Measurements from ENCODE around the gene OR1L1.

Gene OR1L1

DNA sequence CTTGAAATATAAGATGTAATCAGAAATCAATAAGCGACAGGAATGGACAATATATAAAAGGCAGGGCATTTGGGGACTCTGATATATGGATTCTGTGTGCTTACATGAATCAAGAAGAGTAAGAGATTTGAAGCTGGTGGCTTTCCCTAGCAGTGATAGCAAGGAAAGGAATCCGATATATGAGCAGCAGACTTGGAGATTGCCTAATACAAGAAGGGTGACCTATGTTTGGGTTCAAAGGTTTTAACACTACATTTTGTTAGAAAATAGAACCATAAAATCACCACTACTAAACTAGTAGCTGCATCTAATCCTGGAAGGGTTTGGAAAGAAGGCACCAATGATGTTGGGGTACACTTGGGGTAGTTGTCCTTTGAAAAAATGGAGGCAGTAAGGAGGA lies 11.0 kb downstream of the OR1L1 start:
- Histone ChIP-seq H3K79me2 (ENCODE audit: insufficient read depth, low read length) (no peaks in the 10 kb centered on the region), H3K36me3 (ENCODE audit: insufficient read depth, low read length) (no peaks in the 10 kb centered on the region), H3K4me1 (ENCODE audit: insufficient read depth, low read length, severe bottlenecking) (no peaks in the 10 kb centered on the region), H3K9me3 (ENCODE audit: low read length) (no peaks in the 10 kb centered on the region), H3K27ac (ENCODE audit: low read depth, low read length, poor library complexity, severe bottlenecking) (no peak overlapping the region), H3K4me3 (ENCODE audit: low read depth, low read length, poor library complexity, severe bottlenecking) (no peak overlapping the region), H3F3A (ENCODE audit: insufficient read depth, low read length) (no peaks in the 10 kb centered on the region), H4K20me1 (ENCODE audit: insufficient read depth, low read length) (no peaks in the 10 kb centered on the region), H3K9me2 (ENCODE audit: low read depth, low read length) (no peaks in the 10 kb centered on the region), H3K27me3 (ENCODE audit: insufficient read depth, low read length) (no peaks in the 10 kb centered on the region), H3K9ac (ENCODE audit: low read length) (no peak overlapping the region), H2AFZ (ENCODE audit: low read length) (no peak overlapping the region), H3K4me2 (ENCODE audit: low read length) (no peak overlapping the region)
- TF ChIP-seq, protein P1, sequence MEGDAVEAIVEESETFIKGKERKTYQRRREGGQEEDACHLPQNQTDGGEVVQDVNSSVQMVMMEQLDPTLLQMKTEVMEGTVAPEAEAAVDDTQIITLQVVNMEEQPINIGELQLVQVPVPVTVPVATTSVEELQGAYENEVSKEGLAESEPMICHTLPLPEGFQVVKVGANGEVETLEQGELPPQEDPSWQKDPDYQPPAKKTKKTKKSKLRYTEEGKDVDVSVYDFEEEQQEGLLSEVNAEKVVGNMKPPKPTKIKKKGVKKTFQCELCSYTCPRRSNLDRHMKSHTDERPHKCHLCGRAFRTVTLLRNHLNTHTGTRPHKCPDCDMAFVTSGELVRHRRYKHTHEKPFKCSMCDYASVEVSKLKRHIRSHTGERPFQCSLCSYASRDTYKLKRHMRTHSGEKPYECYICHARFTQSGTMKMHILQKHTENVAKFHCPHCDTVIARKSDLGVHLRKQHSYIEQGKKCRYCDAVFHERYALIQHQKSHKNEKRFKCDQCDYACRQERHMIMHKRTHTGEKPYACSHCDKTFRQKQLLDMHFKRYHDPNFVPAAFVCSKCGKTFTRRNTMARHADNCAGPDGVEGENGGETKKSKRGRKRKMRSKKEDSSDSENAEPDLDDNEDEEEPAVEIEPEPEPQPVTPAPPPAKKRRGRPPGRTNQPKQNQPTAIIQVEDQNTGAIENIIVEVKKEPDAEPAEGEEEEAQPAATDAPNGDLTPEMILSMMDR (IDR thresholded peaks at IDR 0.05; ENCODE audit: low read length), result no peak
- no peak for TF ChIP-seq EZH2 (IDR thresholded peaks at IDR 0.05; ENCODE audit: borderline replicate concordance, low read length)

DNA sequence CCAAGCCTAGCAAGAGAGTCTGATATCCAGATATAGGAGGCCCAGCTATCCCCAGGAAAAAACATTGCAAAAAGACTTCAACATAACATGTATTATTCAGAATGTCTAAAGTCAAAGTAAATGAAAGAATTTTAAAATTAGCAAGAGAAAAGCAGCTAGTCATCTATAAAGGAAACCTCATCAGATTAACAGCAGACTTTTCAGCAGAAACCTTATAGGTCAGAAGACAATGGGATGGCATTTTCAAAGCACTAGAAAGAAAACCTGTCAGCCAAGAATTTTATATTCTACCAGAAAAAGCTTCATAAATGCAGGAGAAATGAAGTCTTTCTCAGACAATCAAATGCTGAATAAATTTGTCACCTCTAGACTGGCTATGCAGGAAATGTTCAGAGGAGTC lies 23.3 kb downstream of the OR1L1 start:
- Histone ChIP-seq H3K79me2 (ENCODE audit: insufficient read depth, low read length) (no peaks in the 10 kb centered on the region), H3K4me2 (ENCODE audit: low read length) (no peak overlapping the region), H3F3A (ENCODE audit: insufficient read depth, low read length) (no peaks in the 10 kb centered on the region), H4K20me1 (ENCODE audit: insufficient read depth, low read length) (no peaks in the 10 kb centered on the region), H3K9me3 (ENCODE audit: low read length) (peaks cover 4% of the 10 kb centered on the region; the same call in 1 of the 2 replicates), H3K4me3 (ENCODE audit: low read depth, low read length, poor library complexity, severe bottlenecking) (no peak overlapping the region), H3K9me2 (ENCODE audit: low read depth, low read length) (no peaks in the 10 kb centered on the region), H3K4me1 (ENCODE audit: insufficient read depth, low read length, severe bottlenecking) (no peaks in the 10 kb centered on the region), H3K27ac (ENCODE audit: low read depth, low read length, poor library complexity, severe bottlenecking) (no peak overlapping the region), H2AFZ (ENCODE audit: low read length) (no peak overlapping the region), H3K27me3 (ENCODE audit: insufficient read depth, low read length) (no peaks in the 10 kb centered on the region), H3K36me3 (ENCODE audit: insufficient read depth, low read length) (no peaks in the 10 kb centered on the region), H3K9ac (ENCODE audit: low read length) (no peak overlapping the region)
- TF ChIP-seq, protein P1 (IDR thresholded peaks at IDR 0.05; ENCODE audit: low read length), result no peak
- TF ChIP-seq EZH2 (IDR thresholded peaks at IDR 0.05; ENCODE audit: borderline replicate concordance, low read length), result no peak

DNA sequence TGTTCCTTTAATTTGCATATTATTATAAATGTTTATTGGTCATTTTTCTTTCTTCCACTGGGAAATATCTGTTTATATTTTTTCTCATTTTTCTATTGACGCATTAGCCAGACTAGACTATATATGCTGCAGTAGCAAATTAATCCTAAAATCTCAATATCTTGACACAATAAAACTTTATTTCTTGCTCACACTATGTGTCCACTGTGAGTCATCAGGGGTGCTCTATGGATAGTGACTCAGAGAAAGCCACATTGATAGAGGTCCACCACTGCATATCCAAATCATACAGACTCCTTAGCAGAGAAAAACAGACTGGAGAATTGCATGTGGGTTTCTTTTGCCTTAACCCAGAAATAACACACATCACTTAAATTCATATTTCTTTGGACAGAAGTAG lies 34.2 kb downstream of the OR1L1 start:
- no peaks in the 10 kb centered on the region for H3K9me2 ChIP-seq (ENCODE audit: low read depth, low read length)
- TF ChIP-seq, protein P1 (IDR thresholded peaks at IDR 0.05; ENCODE audit: low read length), result no peak
- H3K4me2 ChIP-seq (ENCODE audit: low read length), result no peak overlapping the region
- H3K9ac ChIP-seq (ENCODE audit: low read length), result no peak overlapping the region
- H3K4me1 ChIP-seq (ENCODE audit: insufficient read depth, low read length, severe bottlenecking), result no peaks in the 10 kb centered on the region
- H3K36me3 ChIP-seq (ENCODE audit: insufficient read depth, low read length), result no peaks in the 10 kb centered on the region
- H2AFZ ChIP-seq (ENCODE audit: low read length), result no peak overlapping the region
- H3K4me3 ChIP-seq (ENCODE audit: low read depth, low read length, poor library complexity, severe bottlenecking), result no peak overlapping the region
- no peaks in the 10 kb centered on the region for H3F3A ChIP-seq (ENCODE audit: insufficient read depth, low read length)
- no peaks in the 10 kb centered on the region for H4K20me1 ChIP-seq (ENCODE audit: insufficient read depth, low read length)
- H3K9me3 ChIP-seq (ENCODE audit: low read length), result 0 out of 2 replicates have a peak, but pooled peaks cover 3% of the 10 kb centered on the region
- H3K27ac ChIP-seq (ENCODE audit: low read depth, low read length, poor library complexity, severe bottlenecking), result no peak overlapping the region
- H3K79me2 ChIP-seq (ENCODE audit: insufficient read depth, low read length), result no peaks in the 10 kb centered on the region
- no peaks in the 10 kb centered on the region for H3K27me3 ChIP-seq (ENCODE audit: insufficient read depth, low read length)
